PC-3 (cell line): ENCODE data around the gene NFATC1. TPM values are rescaled to one million over a fixed set of nuclear protein-coding genes. Genes with fewer than 3 reads are reported as not detected.
A peak's percentile ranks its signal among the peaks of the same experiment; 100 is the strongest.

ENCODE experiments used
- ATAC-seq: fragments of 200-7000 bp; cut with Tn5 transposase; 2 replicates; pipeline ENCODE4 v1.9.1; 2020; ENCODE audit warnings: mild to moderate bottlenecking, moderate library complexity
- BruUV-seq: library from RNA; stranded (reverse); fragments of 400-500 nt; replicated peaks from 2 replicates; lab custom pipeline; 2021; lab: Mats Ljungman, UMichigan
- CTCF ChIA-PET: fragments of 300-600 bp; sonication (Branson Sonifier 250); formaldehyde crosslinking; loops from one replicate; lab custom pipeline; 2022; ENCODE audit warnings: antibody characterized with exemption; lab: Charles Lee
- POLR2A ChIA-PET: fragments of 300-600 bp; sonication (Branson Sonifier 250); formaldehyde crosslinking; loops from one replicate; lab custom pipeline; 2022; ENCODE audit warnings: antibody characterized with exemption; ENCODE audit not compliant: unreplicated experiment; lab: Charles Lee
- DNase-seq: peaks from one replicate; pipeline ENCODE4 v3.0.0-alpha.2; 2015
- H2AFZ ChIP-seq: fragments of 300-600 bp; sonication (generic); 2 replicates; pipeline ENCODE4 v1.6.0; 2016; ENCODE audit warnings: antibody characterized with exemption, low read length
- H3F3A ChIP-seq: fragments of 300-600 bp; sonication (generic); one replicate; pipeline ENCODE4 v1.6.0; 2017; ENCODE audit warnings: antibody characterized with exemption, low read length, control low read depth, mild to moderate bottlenecking; ENCODE audit not compliant: unreplicated experiment
- H3K27ac ChIP-seq: fragments of 300-600 bp; sonication (generic); 2 replicates; pipeline ENCODE4 v1.5.1; 2016; ENCODE audit warnings: mild to moderate bottlenecking, low read length
- H3K27me3 ChIP-seq: fragments of 300-600 bp; sonication (generic); 2 replicates; pipeline ENCODE4 v1.6.1; 2016; ENCODE audit warnings: low read length, mixed read lengths
- H3K36me3 ChIP-seq: fragments of 300-600 bp; sonication (generic); 2 replicates; pipeline ENCODE4 v1.6.1; 2016; ENCODE audit warnings: low read depth, mixed run types, low read length, mixed read lengths
- H3K4me1 ChIP-seq: fragments of 300-600 bp; sonication (generic); 2 replicates; pipeline ENCODE4 v1.5.1; 2016; ENCODE audit warnings: low read length; ENCODE audit not compliant: insufficient read depth
- H3K4me2 ChIP-seq: fragments of 300-600 bp; sonication (generic); 2 replicates; pipeline ENCODE4 v1.6.0; 2016; ENCODE audit warnings: low read length
- H3K4me3 ChIP-seq: fragments of 300-600 bp; sonication (generic); 2 replicates; pipeline ENCODE4 v1.5.1; 2016; ENCODE audit warnings: mild to moderate bottlenecking, low read length, mixed read lengths
- H3K79me2 ChIP-seq: fragments of 300-600 bp; sonication (generic); 2 replicates; pipeline ENCODE4 v1.6.1; 2017; ENCODE audit warnings: low read length, mixed read lengths
- H3K9ac ChIP-seq: fragments of 300-600 bp; sonication (generic); 2 replicates; pipeline ENCODE4 v1.6.0; 2016; ENCODE audit warnings: mild to moderate bottlenecking, low read length
- H3K9me2 ChIP-seq: fragments of 300-600 bp; sonication (generic); replicated peaks from 2 replicates; pipeline ENCODE4 v1.6.1; 2016; ENCODE audit warnings: mixed run types, low read length, mixed read lengths
- H3K9me3 ChIP-seq: fragments of 300-600 bp; sonication (generic); 2 replicates; pipeline ENCODE4 v1.6.1; 2016; ENCODE audit warnings: low read length, mixed read lengths
- H4K20me1 ChIP-seq: fragments of 300-600 bp; sonication (generic); 2 replicates; pipeline ENCODE4 v1.6.1; 2016; ENCODE audit warnings: low read length, mixed read lengths
- EZH2 ChIP-seq: fragments of 300-600 bp; sonication (generic); IDR thresholded peaks from one replicate; pipeline ENCODE4 v1.6.1; 2017; ENCODE audit warnings: antibody characterized with exemption, mild to moderate bottlenecking, low read length; ENCODE audit not compliant: unreplicated experiment
- EZH2phosphoT487 ChIP-seq: fragments of 300-600 bp; sonication (generic); IDR thresholded peaks from 2 replicates; pipeline ENCODE4 v1.6.1; 2018; ENCODE audit warnings: mild to moderate bottlenecking, antibody characterized with exemption, low read length, borderline replicate concordance
- intact Hi-C: fragments of 100-400 bp; cut with micrococcal nuclease; formaldehyde crosslinking; loops from 2 replicates; pipeline ENCODE4 v1.9.0; 2023
- total RNA-seq: library from RNA; depleted of rRNA; stranded (reverse); fragments of >200 nt; gene quantifications from 2 replicates; pipeline ENCODE4 v1.2.3, GENCODE V29; 2014
- TF ChIP-seq, protein P1 (sequence below): fragments of 300-600 bp; sonication (generic); conservative IDR thresholded peaks from 2 replicates; pipeline ENCODE4 v1.5.1; 2017; ENCODE audit warnings: antibody characterized with exemption, low read depth, mild to moderate bottlenecking, low read length

The NFATC1 gene
- total RNA-seq, 1 experiment from 2014 or later, result 5.9 TPM

- Histone ChIP-seq H3K27ac (peak overlapping the region; percentile 72), H3K79me2 (no peaks in the 10 kb centered on the region), H4K20me1 (no peaks in the 10 kb centered on the region), H3K4me1 (peaks cover 16% of the 10 kb centered on the region; the same call in 1 of the 2 replicates), H3K9ac (peak overlapping the region; percentile 73), H3K4me3 (peak overlapping the region; percentile 70), H3K36me3 (no peaks in the 10 kb centered on the region), H3F3A (no peaks in the 10 kb centered on the region), H2AFZ (peak overlapping the region; percentile 84), H3K9me3 (no peaks in the 10 kb centered on the region), H3K9me2 (no peaks in the 10 kb centered on the region), H3K27me3 (no peaks in the 10 kb centered on the region), H3K4me2 (peak overlapping the region; percentile 99)
- intact Hi-C loops, result no loop called here
- CTCF ChIA-PET, result interaction anchor here (0.7 kb wide), 1 partner anchor 358 kb away, joined by 3 read pairs; no protein-coding TSS in a partner anchor
- DNase-seq (peak; percentile 82), ATAC-seq (peak; percentile 56)
- no TSS peak for BruUV-seq
- POLR2A ChIA-PET, result interaction anchor here (0.7 kb wide), 1 partner anchor 102 kb away, joined by 3 read pairs; no protein-coding TSS in a partner anchor
- TF ChIP-seq, protein P1, sequence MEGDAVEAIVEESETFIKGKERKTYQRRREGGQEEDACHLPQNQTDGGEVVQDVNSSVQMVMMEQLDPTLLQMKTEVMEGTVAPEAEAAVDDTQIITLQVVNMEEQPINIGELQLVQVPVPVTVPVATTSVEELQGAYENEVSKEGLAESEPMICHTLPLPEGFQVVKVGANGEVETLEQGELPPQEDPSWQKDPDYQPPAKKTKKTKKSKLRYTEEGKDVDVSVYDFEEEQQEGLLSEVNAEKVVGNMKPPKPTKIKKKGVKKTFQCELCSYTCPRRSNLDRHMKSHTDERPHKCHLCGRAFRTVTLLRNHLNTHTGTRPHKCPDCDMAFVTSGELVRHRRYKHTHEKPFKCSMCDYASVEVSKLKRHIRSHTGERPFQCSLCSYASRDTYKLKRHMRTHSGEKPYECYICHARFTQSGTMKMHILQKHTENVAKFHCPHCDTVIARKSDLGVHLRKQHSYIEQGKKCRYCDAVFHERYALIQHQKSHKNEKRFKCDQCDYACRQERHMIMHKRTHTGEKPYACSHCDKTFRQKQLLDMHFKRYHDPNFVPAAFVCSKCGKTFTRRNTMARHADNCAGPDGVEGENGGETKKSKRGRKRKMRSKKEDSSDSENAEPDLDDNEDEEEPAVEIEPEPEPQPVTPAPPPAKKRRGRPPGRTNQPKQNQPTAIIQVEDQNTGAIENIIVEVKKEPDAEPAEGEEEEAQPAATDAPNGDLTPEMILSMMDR, result no peak
- TF ChIP-seq EZH2 (no peak), EZH2phosphoT487 (no peak)
Observed at GRCh38 chr18:79393635-79394533, 1.8 kb upstream of the NFATC1 start.

- Histone ChIP-seq H3K4me1 (peaks cover 16% of the 10 kb centered on the region; the same call in 1 of the 2 replicates), H2AFZ (peak overlapping the region; percentile 84), H3K36me3 (no peaks in the 10 kb centered on the region), H3K9ac (peak overlapping the region; percentile 73), H3K27ac (peak overlapping the region; percentile 72), H3K9me2 (no peaks in the 10 kb centered on the region), H3K4me3 (peak overlapping the region; percentile 70), H3K9me3 (no peaks in the 10 kb centered on the region), H3F3A (no peaks in the 10 kb centered on the region), H4K20me1 (no peaks in the 10 kb centered on the region), H3K79me2 (no peaks in the 10 kb centered on the region), H3K27me3 (no peaks in the 10 kb centered on the region), H3K4me2 (peak overlapping the region; percentile 99)
- no TSS peak for BruUV-seq
- ChIA-PET POLR2A (interaction anchor here (0.7 kb wide), 1 partner anchor 49 kb away, joined by 5 read pairs; no protein-coding TSS in a partner anchor), CTCF (no interaction called here)
- TF ChIP-seq, protein P1, result no peak
- no peak for TF ChIP-seq EZH2phosphoT487
- intact Hi-C loops, result loop anchor here (5.0 kb wide), 1 partner anchor 133 kb away; no protein-coding TSS in a partner anchor
- peak; percentile 11; the same call in 1 of the 2 replicates for ATAC-seq
- peak; percentile 48 for DNase-seq
Observed at GRCh38 chr18:79394534-79395307, 1.0 kb upstream of the NFATC1 start.
